Dedifferentiated amniotic fluid mesenchymal stem cell (primary cell): ENCODE results near the gene ECT2L.

Experiments
- DNase-seq: peaks from one replicate; pipeline ENCODE4 v3.0.0-alpha.2; 2016; ENCODE audit errors: extremely low spot score

ECT2L gene

GRCh38 chr6:138805016-138805765 lies 9.3 kb downstream of the ECT2L start:
- no peak for DNase-seq

GRCh38 chr6:138806889-138807288 lies 11.0 kb downstream of the ECT2L start:
- DNase-seq: no peak

GRCh38 chr6:138809677-138810076 lies 13.8 kb downstream of the ECT2L start:
- DNase-seq: no peak

- DNase-seq: no peak
These were observed 16.0 kb downstream of the ECT2L start for GRCh38 chr6:138811866-138812265.

- DNase-seq: no peak
These were observed 18.4 kb downstream of the ECT2L start for GRCh38 chr6:138814179-138814834.

- no peak for DNase-seq
These were observed 19.3 kb downstream of the ECT2L start for GRCh38 chr6:138815221-138815620.

- DNase-seq: peak; percentile 77
These were observed 20.1 kb downstream of the ECT2L start for GRCh38 chr6:138815797-138816528.

- peak; percentile 44 for DNase-seq
These were observed 21.9 kb downstream of the ECT2L start for GRCh38 chr6:138817799-138818198.

- no peak for DNase-seq
These were observed 22.8 kb downstream of the ECT2L start for GRCh38 chr6:138818496-138819194.

GRCh38 chr6:138821519-138821918 lies 25.6 kb downstream of the ECT2L start:
- no peak for DNase-seq

- DNase-seq: no peak
These were observed 28.7 kb downstream of the ECT2L start for GRCh38 chr6:138824482-138825144.

- no peak for DNase-seq
These were observed 34.4 kb downstream of the ECT2L start for GRCh38 chr6:138830248-138830647.

GRCh38 chr6:138832182-138832581 lies 36.3 kb downstream of the ECT2L start:
- no peak for DNase-seq

GRCh38 chr6:138833816-138834539 lies 38.1 kb downstream of the ECT2L start:
- DNase-seq: no peak

- no peak for DNase-seq
These were observed 41.4 kb downstream of the ECT2L start for GRCh38 chr6:138837246-138837645.

GRCh38 chr6:138844192-138844591 lies 48.3 kb downstream of the ECT2L start:
- no peak for DNase-seq

GRCh38 chr6:138847884-138848283 lies 52.0 kb downstream of the ECT2L start:
- DNase-seq: no peak

- no peak for DNase-seq
These were observed 52.6 kb downstream of the ECT2L start for GRCh38 chr6:138848461-138848860.

GRCh38 chr6:138849791-138850190 lies 53.9 kb downstream of the ECT2L start:
- DNase-seq: no peak

- DNase-seq: no peak
These were observed 60.8 kb downstream of the ECT2L start for GRCh38 chr6:138856654-138857053.

- DNase-seq: no peak
These were observed 61.9 kb downstream of the ECT2L start for GRCh38 chr6:138857775-138858174.
